ES-I3 (cell line): ENCODE measurements around the gene ZNF774.
"Not testable (repeated sequence)": the region's sequence is repeated elsewhere in the genome, so short reads cannot be mapped to it uniquely, and the experiment has no call there.

Experiments
- H3K36me3 ChIP-seq: 2 replicates; pipeline ENCODE4 v1.6.1; 2013; ENCODE audit warnings: mild to moderate bottlenecking, low read length, control low read depth, moderate library complexity; ENCODE audit not compliant: insufficient read depth
- H3K4me1 ChIP-seq: 2 replicates; pipeline ENCODE4 v1.6.1; 2013; ENCODE audit warnings: mild to moderate bottlenecking, control low read depth, low read length; ENCODE audit not compliant: insufficient read depth
- H3K9ac ChIP-seq: 2 replicates; pipeline ENCODE4 v1.6.1; 2013; ENCODE audit warnings: low read depth, mild to moderate bottlenecking, low read length, moderate library complexity
- H3K9me3 ChIP-seq: 2 replicates; pipeline ENCODE4 v1.6.1; 2013; ENCODE audit warnings: mild to moderate bottlenecking, low read length, moderate library complexity; ENCODE audit not compliant: control insufficient read depth, insufficient read depth

ZNF774 gene

GRCh38 chr15:90407871-90408317 is 55.8 kb downstream of the ZNF774 start:
- Histone ChIP-seq H3K36me3 (no peaks in the 10 kb centered on the region), H3K4me1 (peaks cover 41% of the 10 kb centered on the region), H3K9ac (no peak overlapping the region), H3K9me3 (no peaks in the 10 kb centered on the region)

DNA sequence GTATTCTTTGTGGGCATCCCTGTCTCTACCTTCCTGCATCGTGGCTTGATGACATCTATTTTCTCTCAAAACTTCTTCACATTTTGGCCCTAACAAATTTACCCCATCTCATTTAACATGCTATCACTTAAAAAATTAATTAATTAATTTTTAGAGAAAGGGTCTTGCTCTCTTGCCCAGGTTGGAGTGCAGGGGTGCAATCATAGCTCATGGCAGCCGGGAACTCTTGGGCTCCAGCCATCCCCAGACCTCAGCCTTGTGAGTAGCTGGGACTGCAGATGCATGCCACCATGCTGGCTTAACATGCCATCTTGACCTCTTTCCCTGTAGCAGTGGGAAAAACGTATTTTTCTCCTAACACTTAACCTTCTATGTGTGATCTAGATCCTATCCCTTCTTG is 56.6 kb downstream of the ZNF774 start:
- no peaks in the 10 kb centered on the region for H3K9me3 ChIP-seq
- H3K36me3 ChIP-seq, result no peaks in the 10 kb centered on the region
- peaks cover 48% of the 10 kb centered on the region for H3K4me1 ChIP-seq
- no peak overlapping the region for H3K9ac ChIP-seq

DNA sequence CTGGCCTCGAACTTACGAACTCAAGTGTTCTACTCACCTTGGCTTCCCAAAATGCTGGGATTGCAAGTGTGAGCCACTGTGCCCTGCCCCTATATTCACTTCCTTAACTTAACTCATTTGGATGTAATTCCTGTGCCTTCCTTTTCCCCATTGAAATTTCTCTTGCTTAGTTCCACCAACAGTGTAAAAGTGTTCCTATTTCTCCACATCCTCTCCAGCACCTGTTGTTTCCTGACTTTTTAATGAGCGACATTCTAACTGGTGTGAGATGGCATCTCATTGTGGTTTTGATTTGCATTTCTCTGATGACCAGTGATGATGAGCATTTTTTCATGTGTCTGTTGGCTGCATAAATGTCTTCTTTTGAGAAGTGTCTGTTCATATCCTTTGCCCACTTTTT is 57.5 kb downstream of the ZNF774 start:
- not testable (repeated sequence) for H3K9ac ChIP-seq, H3K36me3 ChIP-seq, H3K9me3 ChIP-seq
- peaks cover 56% of the 10 kb centered on the region for H3K4me1 ChIP-seq

DNA sequence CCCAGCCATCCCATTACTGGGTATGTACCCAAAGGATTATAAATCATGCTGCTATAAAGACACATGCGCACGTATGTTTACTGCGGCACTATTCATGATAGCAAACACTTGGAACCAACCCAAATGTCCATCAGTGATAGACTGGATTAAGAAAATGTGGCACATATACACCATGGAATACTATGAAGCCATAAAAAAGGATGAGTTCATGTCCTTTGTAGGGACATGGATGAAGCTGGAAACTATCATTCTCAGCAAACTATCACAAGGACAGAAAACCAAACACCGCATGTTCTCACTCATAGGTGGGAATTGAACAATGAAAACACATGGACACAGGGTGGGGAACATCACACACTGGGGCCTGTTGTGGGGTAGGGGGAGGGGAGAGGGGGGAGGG is 58.2 kb downstream of the ZNF774 start:
- not testable (repeated sequence) for H3K36me3 ChIP-seq, H3K9ac ChIP-seq, H3K9me3 ChIP-seq
- peaks cover 59% of the 10 kb centered on the region for H3K4me1 ChIP-seq

- H3K4me1 ChIP-seq, result peaks cover 56% of the 10 kb centered on the region
- H3K9me3 ChIP-seq, result no peaks in the 10 kb centered on the region
- no peak overlapping the region for H3K9ac ChIP-seq
- H3K36me3 ChIP-seq, result no peaks in the 10 kb centered on the region
Observed at GRCh38 chr15:90411176-90411575, 59.1 kb downstream of the ZNF774 start.
